T-helper 17 cell (primary cell): ENCODE data around the gene PRPF4. TPM values are rescaled to one million over a fixed set of nuclear protein-coding genes. Genes with fewer than 3 reads are reported as not detected.
A peak's percentile ranks its signal among the peaks of the same experiment; 100 is the strongest.

Experiments used
- ATAC-seq: fragments of 150-1000 bp; cut with Tn5 transposase; 2 replicates; pipeline ENCODE4 v1.10.0; 2021; ENCODE audit warnings: mild to moderate bottlenecking, moderate library complexity
- DNase-seq, 3 donors: peaks; one replicate each; pipeline versions ENCODE4 v3.0.0 to v3.0.0-alpha.2; 2020 to 2021
- H3K9me3 ChIP-seq: one replicate; pipeline ENCODE4 v1.7.0; 2013; ENCODE audit warnings: low read length, mild to moderate bottlenecking; ENCODE audit not compliant: control insufficient read depth, poor library complexity, severe bottlenecking
- H3K27ac Mint-ChIP-seq: one replicate; pipeline ENCODE4 v1.8.0; 2022; ENCODE audit warnings: mild to moderate bottlenecking, moderate library complexity, mixed read lengths
- H3K27me3 Mint-ChIP-seq: one replicate; pipeline ENCODE4 v1.8.0; 2022; ENCODE audit warnings: mixed read lengths
- H3K36me3 Mint-ChIP-seq: one replicate; pipeline ENCODE4 v1.8.0; 2022; ENCODE audit warnings: low read depth, mixed read lengths
- H3K4me1 Mint-ChIP-seq: one replicate; pipeline ENCODE4 v1.8.0; 2022; ENCODE audit warnings: mild to moderate bottlenecking, mixed read lengths
- H3K4me3 Mint-ChIP-seq: one replicate; pipeline ENCODE4 v1.8.0; 2022; ENCODE audit warnings: mild to moderate bottlenecking, moderate library complexity, mixed read lengths
- total RNA-seq, 4 donors: library from RNA in 2 of 4; stranded (reverse) in 2 of 4; gene quantifications; one replicate each; pipeline ENCODE4 v1.2.3 and lab custom pipeline; 2022 to 2026

PRPF4 gene
- total RNA-seq, 2 donors from 2014 or later = 17.0 to 17.8 TPM

DNA sequence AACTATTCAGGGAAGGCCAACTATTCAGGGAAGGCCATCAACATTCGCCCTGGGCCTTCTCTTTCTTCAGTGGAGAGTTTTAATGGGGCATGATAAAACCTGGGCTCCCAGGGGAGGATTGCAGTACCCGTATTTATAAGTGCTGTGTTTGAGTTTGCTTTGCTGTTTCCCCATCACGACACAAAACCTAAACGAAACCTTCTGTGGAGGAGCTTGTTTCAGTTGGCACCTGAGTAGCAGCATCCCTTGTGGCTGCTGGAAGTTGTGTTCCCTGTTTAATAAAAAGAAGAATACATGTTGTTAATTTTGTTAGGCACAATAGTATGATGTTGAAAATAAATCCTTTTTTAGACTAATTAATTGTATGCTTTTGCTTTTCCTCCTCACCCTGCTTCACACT lies 56.3 kb downstream of the PRPF4 start:
- H3K9me3 ChIP-seq = no peaks in the 10 kb centered on the region
- H3K27me3 Mint-ChIP-seq = peaks cover 6% of the 10 kb centered on the region
- H3K36me3 Mint-ChIP-seq = peaks cover 3% of the 10 kb centered on the region
- H3K4me3 Mint-ChIP-seq = no peak overlapping the region
- no peak for DNase-seq
- H3K27ac Mint-ChIP-seq = no peak overlapping the region
- H3K4me1 Mint-ChIP-seq = no peaks in the 10 kb centered on the region
- ATAC-seq = no peak

DNA sequence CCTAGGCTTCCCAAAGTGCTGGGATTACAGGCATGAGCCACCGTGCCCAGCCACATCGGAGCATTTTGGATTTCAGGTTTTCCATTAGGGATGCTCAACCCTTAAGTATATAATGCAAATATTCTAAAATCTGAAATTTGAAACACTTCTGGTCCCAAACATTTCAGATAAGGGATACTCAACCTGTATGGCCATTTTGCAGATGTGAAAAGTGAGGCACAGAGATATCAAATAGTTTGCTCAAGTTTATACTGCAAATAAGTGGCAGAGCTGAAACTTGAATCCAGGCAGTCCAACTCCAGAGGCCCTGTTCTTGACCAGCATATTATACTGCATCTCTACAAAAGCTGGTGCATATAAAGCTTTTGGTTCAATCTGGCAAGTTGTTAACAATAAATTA lies 62.3 kb downstream of the PRPF4 start:
- Mint-ChIP-seq H3K27me3 (peaks cover 9% of the 10 kb centered on the region), H3K36me3 (no peaks in the 10 kb centered on the region), H3K27ac (no peak overlapping the region), H3K4me3 (no peak overlapping the region), H3K4me1 (peaks cover 14% of the 10 kb centered on the region)
- no peaks in the 10 kb centered on the region for H3K9me3 ChIP-seq
- ATAC-seq = no peak
- no peak for DNase-seq

DNA sequence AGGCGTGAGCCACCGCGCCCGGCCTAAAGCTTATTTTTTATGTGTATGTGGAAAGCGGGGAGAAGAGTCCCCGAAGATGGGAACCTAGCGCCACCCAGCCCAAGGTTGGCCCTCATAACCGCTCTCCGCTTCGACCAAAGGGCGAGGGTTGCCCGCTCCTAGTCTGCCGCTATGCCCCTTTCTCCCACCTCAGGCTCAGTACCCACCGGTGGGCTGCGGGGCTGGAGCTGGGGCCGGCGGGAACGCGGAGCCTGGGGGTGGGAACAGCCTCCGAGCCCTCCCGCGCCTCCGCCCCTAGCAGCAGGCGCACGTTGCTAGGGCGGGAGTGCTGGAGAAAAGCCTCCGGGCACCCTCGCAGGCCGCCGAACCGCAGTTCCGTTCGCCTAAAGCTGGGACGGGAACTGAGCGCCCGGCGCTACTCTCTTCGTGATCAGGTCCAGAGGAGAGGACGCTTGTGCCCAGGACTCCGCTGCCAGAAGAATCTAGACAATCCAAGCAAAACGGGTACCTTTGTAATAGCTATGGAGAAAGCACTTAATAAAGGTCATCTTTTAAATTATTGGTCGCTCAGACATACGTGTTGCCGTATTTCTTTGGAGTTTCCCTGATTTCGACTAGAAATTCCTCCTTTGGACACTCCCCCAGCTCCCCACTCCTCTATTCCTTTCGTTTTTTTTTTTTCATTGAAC lies 64.7 kb downstream of the PRPF4 start, which contains the start of gene WDR31:
Gene WDR31, minus strand, starts transcription at position 265 of the 689 bp plus-strand sequence. CDS start 8,253 bp downstream, outside the sequence.
- peak within 1 kb of the TSS; percentile 89 for H3K4me3 Mint-ChIP-seq
- peaks cover 14% of the 10 kb centered on the region for H3K4me1 Mint-ChIP-seq
- DNase-seq = peak; percentile 53 to 70 (median 54)
- peaks cover 9% of the 10 kb centered on the region for H3K27me3 Mint-ChIP-seq
- H3K27ac Mint-ChIP-seq = peak within 1 kb of the TSS; percentile 72
- H3K36me3 Mint-ChIP-seq = no peaks in the 10 kb centered on the region
- no peaks in the 10 kb centered on the region for H3K9me3 ChIP-seq
- ATAC-seq = peak; percentile 98

DNA sequence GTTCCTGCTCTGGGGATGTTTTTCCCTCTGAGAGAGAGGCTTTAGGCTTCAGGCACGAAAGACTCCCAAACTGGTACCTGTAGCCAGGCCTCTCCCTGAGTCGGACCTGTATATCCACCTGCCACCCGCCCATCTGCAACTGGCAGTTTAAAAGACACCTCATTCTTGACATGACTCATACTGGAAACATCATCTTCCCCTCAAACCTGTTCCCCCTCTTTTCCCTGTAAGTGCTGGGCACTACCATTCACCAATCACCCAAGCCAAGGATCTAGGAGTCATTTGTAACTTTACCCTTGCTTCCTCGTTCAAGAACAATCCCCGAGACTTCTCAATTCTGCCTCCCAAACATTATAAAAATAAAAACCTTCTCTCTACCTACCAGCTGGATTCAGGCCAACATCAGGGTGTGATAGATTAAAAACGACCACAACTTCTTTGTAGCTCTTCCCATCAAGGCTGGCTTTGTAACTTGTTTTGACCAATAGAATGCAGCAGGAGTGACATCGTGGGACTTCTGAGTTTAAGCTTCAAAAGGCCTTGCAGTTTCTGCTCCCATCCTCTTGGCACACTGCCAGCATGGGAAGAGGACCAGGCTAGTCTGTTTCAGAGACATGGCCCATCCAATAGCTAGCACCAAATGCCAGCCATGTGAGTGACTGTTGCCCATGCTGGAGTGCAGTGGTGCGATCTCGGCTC lies 66.4 kb downstream of the PRPF4 start:
- Mint-ChIP-seq H3K4me3 (peak overlapping the region; percentile 39), H3K36me3 (no peaks in the 10 kb centered on the region), H3K27ac (peak overlapping the region; percentile 37), H3K27me3 (peaks cover 9% of the 10 kb centered on the region), H3K4me1 (peaks cover 14% of the 10 kb centered on the region)
- no peak for DNase-seq
- no peaks in the 10 kb centered on the region for H3K9me3 ChIP-seq
- no peak for ATAC-seq

Other genes starting within 250 kb of the PRPF4 start
- gene ZFP37, start 218.9 kb upstream of the PRPF4 start, total RNA-seq = 1 to 10 TPM in 1 of 2 donors, under 1 TPM in 1; 0.65 to 1.5 TPM
- gene SLC31A2, start 124.7 kb upstream of the PRPF4 start, total RNA-seq = 10 to 100 TPM in 1 of 2 donors, 1 to 10 TPM in 1; 6.6 to 12.8 TPM
- gene FKBP15, start 54.4 kb upstream of the PRPF4 start, total RNA-seq = 10 to 100 TPM; 19.3 to 24.0 TPM
- gene SLC31A1, start 54.1 kb upstream of the PRPF4 start, total RNA-seq = 1 to 10 TPM; 2.3 to 4.0 TPM
- gene CDC26, start 86 bp upstream of the PRPF4 start, total RNA-seq = 10 to 100 TPM; 20.2 to 22.8 TPM
- not detected for gene RNF183, start 27.7 kb downstream of the PRPF4 start, total RNA-seq
- gene WDR31, start 64.6 kb downstream of the PRPF4 start, total RNA-seq = under 1 TPM; 0.82 to 0.86 TPM
- under 1 TPM in 1 of 2 donors, not detected in 1; 0.32 TPM for gene BSPRY, start 73.9 kb downstream of the PRPF4 start, total RNA-seq
- 10 to 100 TPM; 13.9 to 14.6 TPM for gene HDHD3, start 101.3 kb downstream of the PRPF4 start, total RNA-seq
- 10 to 100 TPM; 19.3 to 21.8 TPM for gene ALAD, start 125.6 kb downstream of the PRPF4 start, total RNA-seq
- 10 to 100 TPM; 46.6 to 63.7 TPM for gene POLE3, start 135.0 kb downstream of the PRPF4 start, total RNA-seq
- gene C9orf43, start 135.1 kb downstream of the PRPF4 start, total RNA-seq = under 1 TPM; 0.47 to 0.65 TPM
- gene RGS3, start 188.1 kb downstream of the PRPF4 start, total RNA-seq = 10 to 100 TPM; 17.4 to 22.0 TPM